GM18519 (cell line): ENCODE results near the gene MUC12.
"Not testable (repeated sequence)": the region's sequence is repeated elsewhere in the genome, so short reads cannot be mapped to it uniquely, and the experiment has no call there.

Experiments used
- ATAC-seq: cut with Tn5 transposase; IDR thresholded peaks from one replicate; pipeline ENCODE4 v1.9.1; 2021; ENCODE audit warnings: mild to moderate bottlenecking, moderate library complexity; ENCODE audit not compliant: unreplicated experiment, low FRiP score

Gene MUC12, protein sequence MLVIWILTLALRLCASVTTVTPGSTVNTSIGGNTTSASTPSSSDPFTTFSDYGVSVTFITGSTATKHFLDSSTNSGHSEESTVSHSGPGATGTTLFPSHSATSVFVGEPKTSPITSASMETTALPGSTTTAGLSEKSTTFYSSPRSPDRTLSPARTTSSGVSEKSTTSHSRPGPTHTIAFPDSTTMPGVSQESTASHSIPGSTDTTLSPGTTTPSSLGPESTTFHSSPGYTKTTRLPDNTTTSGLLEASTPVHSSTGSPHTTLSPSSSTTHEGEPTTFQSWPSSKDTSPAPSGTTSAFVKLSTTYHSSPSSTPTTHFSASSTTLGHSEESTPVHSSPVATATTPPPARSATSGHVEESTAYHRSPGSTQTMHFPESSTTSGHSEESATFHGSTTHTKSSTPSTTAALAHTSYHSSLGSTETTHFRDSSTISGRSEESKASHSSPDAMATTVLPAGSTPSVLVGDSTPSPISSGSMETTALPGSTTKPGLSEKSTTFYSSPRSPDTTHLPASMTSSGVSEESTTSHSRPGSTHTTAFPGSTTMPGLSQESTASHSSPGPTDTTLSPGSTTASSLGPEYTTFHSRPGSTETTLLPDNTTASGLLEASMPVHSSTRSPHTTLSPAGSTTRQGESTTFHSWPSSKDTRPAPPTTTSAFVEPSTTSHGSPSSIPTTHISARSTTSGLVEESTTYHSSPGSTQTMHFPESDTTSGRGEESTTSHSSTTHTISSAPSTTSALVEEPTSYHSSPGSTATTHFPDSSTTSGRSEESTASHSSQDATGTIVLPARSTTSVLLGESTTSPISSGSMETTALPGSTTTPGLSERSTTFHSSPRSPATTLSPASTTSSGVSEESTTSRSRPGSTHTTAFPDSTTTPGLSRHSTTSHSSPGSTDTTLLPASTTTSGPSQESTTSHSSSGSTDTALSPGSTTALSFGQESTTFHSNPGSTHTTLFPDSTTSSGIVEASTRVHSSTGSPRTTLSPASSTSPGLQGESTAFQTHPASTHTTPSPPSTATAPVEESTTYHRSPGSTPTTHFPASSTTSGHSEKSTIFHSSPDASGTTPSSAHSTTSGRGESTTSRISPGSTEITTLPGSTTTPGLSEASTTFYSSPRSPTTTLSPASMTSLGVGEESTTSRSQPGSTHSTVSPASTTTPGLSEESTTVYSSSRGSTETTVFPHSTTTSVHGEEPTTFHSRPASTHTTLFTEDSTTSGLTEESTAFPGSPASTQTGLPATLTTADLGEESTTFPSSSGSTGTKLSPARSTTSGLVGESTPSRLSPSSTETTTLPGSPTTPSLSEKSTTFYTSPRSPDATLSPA (N-terminal part only)

DNA sequence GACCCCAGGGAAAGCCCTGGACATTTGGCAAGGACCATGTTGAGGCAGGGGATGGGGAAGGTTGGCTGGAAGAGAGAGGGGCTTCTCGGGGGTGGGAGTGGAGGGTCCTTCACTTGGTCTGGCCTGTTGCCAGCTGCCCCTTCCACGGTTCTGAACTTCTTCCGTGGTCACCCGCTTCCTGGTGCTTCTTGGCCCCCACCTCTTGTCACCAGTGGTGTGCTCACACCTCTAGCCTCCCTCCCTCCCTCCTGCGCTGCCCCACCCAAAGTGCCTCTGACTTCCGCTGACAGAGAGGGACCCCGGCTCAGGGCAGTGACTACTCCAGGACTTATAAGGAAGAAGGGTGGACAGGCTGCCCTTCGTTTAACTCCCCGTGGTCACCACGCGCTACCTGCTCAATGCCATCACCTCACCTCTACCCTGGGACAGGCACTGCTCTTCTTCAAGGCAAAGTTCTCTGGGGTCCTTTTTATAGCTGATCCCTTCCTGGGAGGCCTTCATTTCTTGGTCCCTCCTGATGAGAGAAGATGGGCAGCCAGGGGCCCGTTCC is at the start of gene MUC12:
Gene MUC12, plus strand, starts transcription at position 500 of the 550 bp plus-strand sequence. CDS start 58 bp downstream, outside the sequence.
- ATAC-seq, result no peak

DNA sequence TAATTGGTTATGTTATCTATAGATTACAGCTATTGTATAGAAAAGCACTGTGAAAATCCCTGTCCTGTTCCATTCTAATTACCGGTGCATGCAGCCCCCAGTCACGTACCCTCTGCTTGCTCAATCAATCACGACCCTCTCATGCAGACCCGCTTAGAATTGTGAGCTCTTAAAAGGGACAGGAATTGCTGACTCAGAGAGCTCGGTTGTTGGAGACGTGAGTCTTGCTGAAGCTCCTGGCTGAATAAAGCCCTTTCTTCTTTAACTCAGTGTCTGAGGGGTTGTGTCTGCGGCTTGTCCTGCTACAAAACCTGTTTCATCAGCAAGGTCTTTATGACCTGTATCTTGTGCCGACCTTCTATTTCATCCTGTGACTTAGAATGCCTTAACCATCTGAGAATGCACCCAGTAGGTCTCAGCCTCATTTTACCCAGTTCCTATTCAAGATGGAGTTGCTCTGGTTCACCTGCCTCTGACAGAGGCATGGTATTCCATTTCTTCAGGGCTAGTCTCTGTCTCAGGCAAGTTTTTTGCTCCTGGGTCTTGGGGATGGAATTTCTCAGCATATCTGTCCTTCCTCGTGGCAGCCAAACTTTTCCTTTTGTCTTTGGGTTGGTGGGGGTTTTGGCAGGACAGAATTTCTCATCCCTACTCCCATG is 49.5 kb upstream of the MUC12 start:
- ATAC-seq, result not testable (repeated sequence)

GRCh38 chr7:100921039-100921438 is 48.3 kb upstream of the MUC12 start:
- no peak for ATAC-seq

- not testable (repeated sequence) for ATAC-seq
Observed at GRCh38 chr7:100923616-100924015, 45.7 kb upstream of the MUC12 start.

DNA sequence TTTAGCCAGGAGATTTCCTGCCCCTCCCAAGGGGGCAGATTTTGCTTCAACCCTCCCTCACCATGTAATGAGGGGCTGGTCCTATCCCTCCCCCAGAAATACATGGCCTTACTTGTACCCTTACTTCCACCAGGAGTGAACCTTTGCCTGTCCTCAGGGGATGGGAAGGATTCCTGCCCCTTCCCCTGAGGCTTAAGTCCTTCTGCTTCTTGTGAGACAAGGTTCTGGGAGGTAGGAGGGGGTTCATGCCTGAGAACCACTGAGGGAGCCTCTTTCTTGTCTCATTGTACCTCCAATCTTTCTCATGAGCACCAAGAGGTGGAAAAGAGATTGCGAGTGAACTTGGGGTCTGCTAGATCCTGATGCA is 39.6 kb upstream of the MUC12 start:
- ATAC-seq, result no peak

DNA sequence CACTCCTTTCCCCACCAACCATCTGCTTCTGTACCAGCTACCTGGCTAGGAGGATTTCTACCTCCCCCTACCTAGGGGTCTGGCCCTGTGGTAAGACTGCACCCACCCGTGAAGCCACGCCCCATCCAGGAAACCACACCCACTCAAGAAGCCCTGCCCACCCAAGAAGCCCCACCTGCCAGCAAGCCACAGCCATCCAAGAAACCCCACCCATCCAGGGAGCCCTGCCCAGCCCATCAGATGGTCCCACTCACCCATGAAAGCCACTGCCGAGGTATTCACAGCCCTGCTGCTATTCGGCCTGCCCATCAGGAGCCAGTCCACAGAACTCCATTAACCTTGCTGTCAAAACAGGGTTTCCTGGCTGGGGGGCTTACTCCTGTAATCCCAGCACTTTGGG is 35.6 kb upstream of the MUC12 start:
- ATAC-seq, result no peak

- ATAC-seq, result not testable (repeated sequence)
Observed at GRCh38 chr7:100935381-100935780, 34.0 kb upstream of the MUC12 start.

GRCh38 chr7:100936167-100936566 is 33.2 kb upstream of the MUC12 start:
- ATAC-seq, result not testable (repeated sequence)

DNA sequence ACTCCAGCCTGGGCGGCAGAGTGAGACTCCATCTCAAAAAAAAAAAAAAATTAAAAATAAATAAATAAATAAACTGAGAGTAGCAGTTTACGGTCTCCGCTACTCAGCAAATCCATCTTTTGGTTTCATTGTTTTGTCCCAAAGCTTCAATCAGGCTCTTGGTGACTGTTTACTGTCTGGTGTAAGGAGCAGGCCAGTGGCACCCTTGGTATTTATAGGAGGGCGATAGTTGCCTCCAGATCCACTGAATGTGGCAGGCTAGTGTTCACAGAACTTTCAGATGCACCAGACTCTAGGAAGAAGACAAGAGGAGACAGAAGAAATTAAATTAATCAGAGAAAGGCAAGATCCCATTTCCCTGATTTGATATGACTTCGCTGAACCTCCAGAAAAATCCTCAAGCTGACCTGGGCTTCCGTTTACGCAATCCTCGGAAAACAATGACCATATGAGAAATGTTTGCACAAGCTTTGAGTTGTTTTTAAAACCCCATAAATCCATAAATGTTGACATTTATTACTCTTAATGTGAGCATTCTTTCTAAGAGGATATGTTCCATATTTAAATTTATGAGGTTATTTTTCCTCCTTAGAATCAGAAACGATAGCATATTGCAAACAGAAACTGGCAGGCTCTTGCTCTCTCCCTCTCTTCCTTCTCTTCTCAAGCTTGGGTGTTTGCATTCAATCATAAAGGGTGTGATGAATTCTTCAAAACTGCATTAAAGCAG is 27.2 kb upstream of the MUC12 start:
- no peak for ATAC-seq

GRCh38 chr7:100943693-100944092 is 25.7 kb upstream of the MUC12 start:
- ATAC-seq, result no peak

DNA sequence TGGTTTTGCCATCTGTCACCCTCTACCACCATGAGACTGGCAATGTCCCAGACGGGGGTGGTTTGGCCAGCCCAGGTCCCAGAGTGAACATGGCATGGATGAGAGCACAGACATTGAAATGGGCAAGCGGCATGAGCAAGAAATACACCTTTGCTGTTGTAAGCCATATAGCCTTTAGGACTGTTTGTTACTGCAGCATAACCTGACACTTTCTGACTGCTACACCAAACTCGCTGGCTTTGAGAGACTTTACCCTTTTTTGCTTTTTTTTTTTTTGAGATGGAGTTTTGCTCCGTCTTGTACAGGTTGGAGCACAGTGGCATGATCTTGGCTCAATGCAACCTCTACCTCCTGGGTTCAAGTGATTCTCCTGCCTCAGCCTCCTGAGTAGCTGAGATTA is 25.2 kb upstream of the MUC12 start:
- ATAC-seq, result no peak

- ATAC-seq, result no peak
Observed at GRCh38 chr7:100946111-100946510, 23.3 kb upstream of the MUC12 start.

- ATAC-seq, result no peak
Observed at GRCh38 chr7:100946766-100947365, 22.5 kb upstream of the MUC12 start.

DNA sequence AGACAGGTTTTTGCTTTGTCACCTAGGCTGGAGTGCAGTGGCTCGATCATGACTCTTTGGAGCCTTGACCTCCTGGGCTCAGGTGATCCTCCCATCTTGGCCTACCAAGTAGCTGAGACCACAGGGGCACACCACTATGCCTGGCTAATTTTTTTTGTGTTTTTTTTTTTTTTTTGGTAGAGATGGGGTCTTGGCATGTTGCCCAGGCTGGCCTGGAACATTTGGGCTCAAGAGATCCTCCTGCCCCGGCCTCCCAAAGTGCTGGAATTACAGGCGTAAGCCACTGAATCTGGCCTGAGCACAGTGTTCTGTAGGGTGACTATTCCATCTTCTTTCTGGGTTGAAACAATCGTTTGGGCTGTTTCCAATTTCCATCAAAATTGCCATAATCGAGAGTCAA is 21.6 kb upstream of the MUC12 start:
- ATAC-seq, result no peak

- no peak for ATAC-seq
Observed at GRCh38 chr7:100949227-100949932, 20.0 kb upstream of the MUC12 start, which contains the start of gene MUC3A. TSS of gene MUC3A (plus strand) at chr7:100949534. CDS start at chr7:100949625, 91 bp downstream.

- no peak for ATAC-seq
Observed at GRCh38 chr7:100949933-100950443, 19.4 kb upstream of the MUC12 start.

GRCh38 chr7:100951172-100951571 is 18.2 kb upstream of the MUC12 start:
- ATAC-seq, result no peak
